Muscle of leg (tissue), 11 donors: ENCODE data around the gene PTMS. TPM values are rescaled to one million over a fixed set of nuclear protein-coding genes. Genes with fewer than 3 reads are reported as not detected.
A peak's percentile ranks its signal among the peaks of the same experiment; 100 is the strongest.
"Not testable (repeated sequence)": the region's sequence is repeated elsewhere in the genome, so short reads cannot be mapped to it uniquely, and the experiment has no call there.

Source experiments
- DNase-seq: peaks from one replicate; pipeline ENCODE4 v3.0.0; 2013
- H3K27ac ChIP-seq: one replicate; pipeline ENCODE4 v1.5.1; 2013; ENCODE audit warnings: mild to moderate bottlenecking, low read length, control low read depth
- H3K27me3 ChIP-seq: one replicate; pipeline ENCODE4 v1.6.1; 2013; ENCODE audit warnings: low read length; ENCODE audit not compliant: control insufficient read depth, insufficient read depth
- H3K36me3 ChIP-seq: one replicate; pipeline ENCODE4 v1.6.1; 2013; ENCODE audit warnings: low read length; ENCODE audit not compliant: control insufficient read depth, insufficient read depth
- H3K4me1 ChIP-seq: one replicate; pipeline ENCODE4 v1.6.1; 2013; ENCODE audit warnings: low read length; ENCODE audit not compliant: control insufficient read depth, insufficient read depth
- H3K4me3 ChIP-seq: one replicate; pipeline ENCODE4 v1.5.1; 2013; ENCODE audit warnings: low read length, control low read depth
- H3K9me3 ChIP-seq: replicated peaks from 2 replicates; pipeline ENCODE4 v1.6.1; 2013; ENCODE audit warnings: low read depth, low read length; ENCODE audit not compliant: control insufficient read depth
- WGBS: methylation state at CpG from one replicate; pipeline ENCODE4 v1.1.5; 2013; ENCODE audit warnings: missing lambda C conversion rate; ENCODE audit not compliant: insufficient coverage; 5-methylcytosine and 5-hydroxymethylcytosine counted together
- polyA plus RNA-seq, 8 donors: library from polyadenylated mRNA; unstranded; fragments of 120-200 nt; gene quantifications; one replicate each; pipeline versions ENCODE4 v1.2.1 to v1.2.3, GENCODE V29; 2013; ENCODE audit warnings: inconsistent platforms in 1 of 8, low replicate concordance in 1 of 8; ENCODE audit not compliant: insufficient read length in 8 of 8, insufficient read depth in 1 of 8
- total RNA-seq: library from RNA; stranded (reverse); fragments of 120-200 nt; gene quantifications from one replicate; pipeline ENCODE4 v1.2.4, GENCODE V29; 2013

Gene PTMS
- total and polyA plus RNA-seq, 9 donors: 87.5 to 529 (median 482) TPM

DNA sequence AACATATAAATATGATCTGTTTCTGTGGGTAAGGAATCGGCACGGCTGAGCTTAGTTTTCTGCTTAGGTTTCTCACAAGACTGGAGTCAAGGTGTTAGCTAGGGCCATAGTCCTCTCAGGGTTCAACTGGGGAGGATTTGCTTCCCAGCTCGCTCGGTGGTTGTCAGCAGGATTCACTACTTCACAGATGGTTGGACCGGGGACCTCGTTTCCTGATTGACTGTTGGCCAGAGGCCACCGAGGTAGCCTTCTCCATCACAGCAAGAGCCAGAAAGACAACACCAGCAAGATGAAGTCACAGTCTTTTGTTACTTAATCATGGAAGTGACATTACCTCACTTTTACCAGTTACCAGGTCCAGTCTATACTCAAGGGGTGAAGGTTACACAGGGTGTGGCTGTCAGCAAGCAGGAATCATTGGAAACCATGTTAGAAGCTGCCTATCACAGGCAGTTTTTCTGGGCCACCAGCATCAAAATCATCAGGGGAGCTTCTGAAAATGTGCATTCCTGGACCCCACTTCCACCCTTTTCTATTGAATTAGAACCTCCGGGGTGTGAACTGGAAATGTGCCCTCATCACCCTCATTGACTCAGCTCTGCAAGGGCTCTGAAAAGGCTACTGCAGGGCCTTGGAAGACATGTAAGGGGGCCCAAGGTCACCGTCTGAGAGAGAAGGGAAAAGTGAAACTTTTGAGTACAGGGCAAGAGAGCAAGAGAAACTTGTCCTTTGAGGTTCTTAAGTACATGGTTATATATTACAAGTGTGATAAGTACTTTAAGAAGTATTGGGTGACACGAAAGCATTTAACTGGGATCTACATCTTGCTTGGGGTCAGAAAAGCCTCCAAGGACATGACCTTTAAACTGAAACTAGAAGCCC is 31.4 kb upstream of the PTMS start:
- no peak for DNase-seq
- Histone ChIP-seq H3K4me1 (no peaks in the 10 kb centered on the region), H3K4me3 (no peak overlapping the region), H3K36me3 (peaks cover 40% of the 10 kb centered on the region), H3K27ac (no peak overlapping the region), H3K9me3 (no peaks in the 10 kb centered on the region), H3K27me3 (no peaks in the 10 kb centered on the region)
- WGBS: 69% methylated on average over 5 of the region's 10 CpGs

DNA sequence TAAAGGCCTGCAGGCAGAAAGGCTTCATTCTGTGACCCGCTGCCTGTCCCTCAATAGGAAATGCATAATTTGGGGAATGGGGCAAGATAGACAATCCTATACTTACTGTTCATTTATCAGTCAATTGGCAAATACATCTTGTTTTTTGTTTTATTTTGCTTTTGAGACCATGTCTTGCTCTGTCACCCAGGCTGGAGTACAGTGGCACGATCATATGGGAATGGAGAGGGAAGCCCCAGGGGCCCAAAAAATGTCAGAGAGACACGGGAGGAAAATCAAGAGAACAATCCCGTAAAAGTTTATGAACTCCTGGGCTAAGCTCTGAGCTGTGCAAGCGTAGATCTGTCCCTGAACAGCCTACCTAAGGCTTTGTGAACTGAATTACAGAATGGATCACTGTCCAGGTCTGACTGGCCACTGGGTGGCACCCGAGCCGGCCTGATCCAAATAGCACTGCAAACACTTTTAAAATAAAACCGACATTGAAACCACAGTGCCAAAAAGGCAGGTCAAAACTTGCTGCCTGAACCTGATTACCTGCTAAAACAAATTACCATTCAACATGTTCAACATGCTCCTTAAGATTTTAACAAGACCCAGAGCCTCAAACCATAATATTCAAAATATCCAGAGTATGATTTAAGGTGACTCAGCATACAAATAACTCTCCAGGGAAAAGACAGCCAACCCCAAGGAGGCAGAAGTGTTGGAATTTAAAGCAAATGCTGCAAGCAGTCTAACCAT is 30.5 kb upstream of the PTMS start:
- H3K4me1 ChIP-seq: no peaks in the 10 kb centered on the region
- DNase-seq: peak; percentile 67
- peaks cover 31% of the 10 kb centered on the region for H3K36me3 ChIP-seq
- WGBS: 33% methylated on average over 7 of the region's 8 CpGs
- H3K27ac ChIP-seq: no peak overlapping the region
- no peaks in the 10 kb centered on the region for H3K27me3 ChIP-seq
- no peak overlapping the region for H3K4me3 ChIP-seq
- H3K9me3 ChIP-seq: no peaks in the 10 kb centered on the region

DNA sequence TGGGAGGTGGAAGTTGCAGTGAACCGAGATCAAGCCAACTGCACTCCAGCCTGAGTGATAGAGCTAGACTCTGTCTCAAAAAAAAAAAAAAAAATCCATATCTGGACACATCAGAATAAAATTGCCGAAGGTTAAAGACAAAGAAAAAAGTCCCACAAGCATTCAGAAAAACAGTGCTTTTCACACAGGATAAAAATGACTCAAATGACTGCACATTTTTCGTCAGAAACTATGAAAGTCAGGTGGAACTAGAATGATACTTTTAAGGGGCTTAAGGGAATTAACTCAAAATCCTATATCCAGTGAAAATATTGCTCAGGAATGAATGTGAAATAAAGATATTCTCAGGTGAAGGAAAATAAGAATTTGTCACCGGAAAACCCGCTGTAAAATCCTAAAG is 29.4 kb upstream of the PTMS start:
- no CpG with 5 or more reads among the region's 5 CpGs for WGBS
- no peak overlapping the region for H3K27ac ChIP-seq
- H3K36me3 ChIP-seq: peaks cover 20% of the 10 kb centered on the region
- H3K4me3 ChIP-seq: no peak overlapping the region
- H3K9me3 ChIP-seq: no peaks in the 10 kb centered on the region
- DNase-seq: no peak
- no peaks in the 10 kb centered on the region for H3K27me3 ChIP-seq
- H3K4me1 ChIP-seq: no peaks in the 10 kb centered on the region

- H3K27me3 ChIP-seq, DNase-seq, H3K9me3 ChIP-seq, H3K4me1 ChIP-seq, H3K4me3 ChIP-seq, H3K27ac ChIP-seq: not testable (repeated sequence)
- peaks cover 22% of the 10 kb centered on the region for H3K36me3 ChIP-seq
- 40% methylated on average over 1 of the region's 12 CpGs for WGBS
These were observed 24.1 kb upstream of the PTMS start for GRCh38 chr12:6742080-6742479.

- WGBS: no CpG with 5 or more reads among the region's 3 CpGs
These were observed 23.3 kb upstream of the PTMS start for GRCh38 chr12:6742834-6743233.

GRCh38 chr12:6743300-6743699 is 22.9 kb upstream of the PTMS start:
- not testable (repeated sequence) for H3K4me3 ChIP-seq, H3K27ac ChIP-seq, H3K27me3 ChIP-seq, DNase-seq, H3K9me3 ChIP-seq, H3K4me1 ChIP-seq
- peaks cover 34% of the 10 kb centered on the region for H3K36me3 ChIP-seq
- WGBS: 83% methylated on average over 1 of the region's 7 CpGs

More at GRCh38 chr12:6742834-6743233, 23.3 kb upstream of the PTMS start:
- Histone ChIP-seq H3K9me3 (no peaks in the 10 kb centered on the region), H3K4me1 (peaks cover 4% of the 10 kb centered on the region), H3K4me3 (no peak overlapping the region), H3K27ac (no peak overlapping the region), H3K36me3 (peaks cover 29% of the 10 kb centered on the region), H3K27me3 (no peaks in the 10 kb centered on the region)
- no peak for DNase-seq

GRCh38 chr12:6745741-6746525 is 20.2 kb upstream of the PTMS start:
- Histone ChIP-seq H3K27me3 (no peaks in the 10 kb centered on the region), H3K9me3 (no peaks in the 10 kb centered on the region), H3K36me3 (peaks cover 60% of the 10 kb centered on the region), H3K27ac (no peak overlapping the region), H3K4me3 (no peak overlapping the region), H3K4me1 (peaks cover 4% of the 10 kb centered on the region)
- DNase-seq: peak; percentile 33
- 60% methylated on average over 1 of the region's 13 CpGs for WGBS

GRCh38 chr12:6747216-6747615 is 18.9 kb upstream of the PTMS start:
- Histone ChIP-seq H3K36me3 (peaks cover 72% of the 10 kb centered on the region), H3K9me3 (no peaks in the 10 kb centered on the region), H3K27me3 (no peaks in the 10 kb centered on the region), H3K27ac (no peak overlapping the region), H3K4me1 (peaks cover 14% of the 10 kb centered on the region), H3K4me3 (no peak overlapping the region)
- DNase-seq: no peak
- 77% methylated on average over 3 of the region's 4 CpGs for WGBS

- Histone ChIP-seq H3K27ac (no peak overlapping the region), H3K4me3 (no peak overlapping the region), H3K27me3 (no peaks in the 10 kb centered on the region), H3K9me3 (no peaks in the 10 kb centered on the region), H3K4me1 (peaks cover 18% of the 10 kb centered on the region), H3K36me3 (peaks cover 72% of the 10 kb centered on the region)
- DNase-seq: no peak
- 88% methylated on average over 23 of the region's 28 CpGs for WGBS
These were observed 17.4 kb upstream of the PTMS start for GRCh38 chr12:6748761-6749160.

DNA sequence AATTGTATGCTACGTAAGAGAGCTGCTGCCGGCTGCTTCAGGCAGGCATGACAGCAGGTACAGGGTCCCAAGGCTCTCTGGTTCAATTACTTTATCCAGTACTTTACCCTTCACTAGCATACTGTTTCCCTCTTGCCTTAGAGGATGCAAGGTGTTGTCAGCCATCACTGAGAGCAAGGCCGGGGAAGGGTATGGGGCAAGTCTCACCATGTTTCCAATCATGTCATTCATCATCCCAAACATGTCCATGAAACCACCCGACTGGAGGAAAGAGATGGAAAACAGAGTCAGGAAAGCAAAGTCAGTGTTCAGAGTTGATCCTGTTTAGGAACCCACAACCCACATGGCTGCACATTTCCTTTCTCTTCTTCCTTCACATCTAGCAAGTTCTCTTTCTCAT is 15.7 kb upstream of the PTMS start:
- H3K27me3 ChIP-seq: no peaks in the 10 kb centered on the region
- peaks cover 65% of the 10 kb centered on the region for H3K36me3 ChIP-seq
- no peak overlapping the region for H3K4me3 ChIP-seq
- peaks cover 23% of the 10 kb centered on the region for H3K4me1 ChIP-seq
- H3K27ac ChIP-seq: no peak overlapping the region
- H3K9me3 ChIP-seq: no peaks in the 10 kb centered on the region
- no peak for DNase-seq
- WGBS: no CpG with 5 or more reads among the region's 4 CpGs
